Measurements from ENCODE around the gene HOXD3.

DNA sequence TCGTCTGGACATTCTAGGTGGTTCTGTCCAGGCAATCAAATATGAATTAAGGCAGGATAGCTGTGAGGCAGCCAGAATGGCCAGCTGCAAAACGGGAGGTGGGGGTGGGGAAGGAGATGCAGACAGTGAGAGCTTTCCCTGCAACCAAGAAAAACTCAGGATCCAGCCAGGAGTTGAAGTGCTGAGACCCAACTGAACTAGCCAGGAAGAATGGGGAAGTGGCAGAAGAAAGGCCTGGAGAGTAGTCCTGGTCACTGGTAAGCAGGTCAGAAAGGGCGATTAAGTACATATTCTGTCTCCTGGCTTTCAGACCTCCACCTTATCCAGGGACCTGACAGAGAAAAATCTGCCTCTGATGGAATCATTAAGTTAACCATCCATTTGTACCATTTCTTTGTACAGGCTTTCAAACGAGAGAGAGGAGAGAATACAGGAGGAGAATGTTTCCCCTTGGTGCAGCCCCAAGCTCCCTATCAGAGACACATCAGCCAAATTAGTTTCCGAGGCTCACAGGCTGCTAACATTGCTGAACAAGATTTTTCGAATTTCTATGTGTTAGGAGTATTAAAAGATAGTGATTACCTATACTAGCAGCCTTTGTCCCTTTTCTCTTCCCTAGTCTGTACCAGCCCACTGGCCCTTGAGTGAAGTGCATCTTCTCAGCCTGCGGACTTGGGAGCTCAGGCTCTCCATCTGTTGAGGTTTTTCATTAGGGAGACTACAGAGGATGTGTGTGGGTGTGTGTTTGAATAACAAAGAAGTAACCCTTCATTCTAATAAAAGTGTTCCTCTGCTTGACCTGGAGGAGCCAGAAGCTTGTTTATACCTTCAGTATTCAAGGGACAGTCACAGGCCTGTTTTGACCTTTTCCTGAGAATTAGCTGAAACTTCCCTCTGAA, 18.9 kb downstream of the HOXD3 start:
- TF ChIP-seq POLR2AphosphoS5 (IDR thresholded peaks at IDR 0.05; ENCODE audit: low read depth, low read length) (no peak), REST (IDR thresholded peaks at IDR 0.05; ENCODE audit: insufficient read depth in 1 of 2, low read depth in 2 of 2, low read length in 2 of 2) (no peak), FOXP2 (optimal IDR thresholded peaks at IDR 0.05; ENCODE audit: borderline replicate concordance, extremely low read depth, extremely low read length, insufficient read depth) (no peak), TAF1 (IDR thresholded peaks at IDR 0.05; ENCODE audit: borderline replicate concordance, insufficient read depth, low read length) (no peak)

Data from PFSK-1 (cell line).